ENCODE data around the gene XAB2.
"Not testable (repeated sequence)": the region's sequence is repeated elsewhere in the genome, so short reads cannot be mapped to it uniquely, and the experiment has no call there.

XAB2 gene

GRCh38 chr19:7650148-7650547 lies 20.8 kb upstream of the XAB2 start:
- no peak for DNase-seq (ENCODE audit: low read depth in 1 of 2, low spot score in 1 of 2)

GRCh38 chr19:7648265-7649014 lies 19.1 kb upstream of the XAB2 start:
- DNase-seq (ENCODE audit: low read depth in 1 of 2, low spot score in 1 of 2), result no peak

- no peak for DNase-seq (ENCODE audit: low read depth in 1 of 2, low spot score in 1 of 2)
These were observed 17.8 kb upstream of the XAB2 start for GRCh38 chr19:7647156-7647555.

- no peak for DNase-seq (ENCODE audit: low read depth in 1 of 2, low spot score in 1 of 2)
These were observed 17.0 kb upstream of the XAB2 start for GRCh38 chr19:7646426-7646700.

GRCh38 chr19:7645656-7646425 lies 16.5 kb upstream of the XAB2 start:
- no peak for DNase-seq (ENCODE audit: low read depth in 1 of 2, low spot score in 1 of 2)

- DNase-seq (ENCODE audit: low read depth in 1 of 2, low spot score in 1 of 2), result no peak
These were observed 15.8 kb upstream of the XAB2 start for GRCh38 chr19:7645163-7645562.

- DNase-seq (ENCODE audit: low read depth in 1 of 2, low spot score in 1 of 2), result no peak
These were observed 15.2 kb upstream of the XAB2 start for GRCh38 chr19:7644550-7644877.

GRCh38 chr19:7643629-7644549 lies 14.5 kb upstream of the XAB2 start:
- DNase-seq (ENCODE audit: low read depth in 1 of 2, low spot score in 1 of 2), result not testable (repeated sequence)

- DNase-seq (ENCODE audit: low read depth in 1 of 2, low spot score in 1 of 2), result no peak
These were observed 13.7 kb upstream of the XAB2 start for GRCh38 chr19:7643031-7643415.

GRCh38 chr19:7642295-7643030 lies 13.1 kb upstream of the XAB2 start:
- DNase-seq (ENCODE audit: low read depth in 1 of 2, low spot score in 1 of 2), result no peak

- no peak for DNase-seq (ENCODE audit: low read depth in 1 of 2, low spot score in 1 of 2)
These were observed 12.2 kb upstream of the XAB2 start for GRCh38 chr19:7641290-7642276.

- DNase-seq (ENCODE audit: low read depth in 1 of 2, low spot score in 1 of 2), result no peak
These were observed 11.5 kb upstream of the XAB2 start for GRCh38 chr19:7640803-7641202.

- DNase-seq (ENCODE audit: low read depth in 1 of 2, low spot score in 1 of 2), result no peak
These were observed 10.6 kb upstream of the XAB2 start for GRCh38 chr19:7639863-7640348.

GRCh38 chr19:7638802-7639465 lies 9.6 kb upstream of the XAB2 start:
- no peak for DNase-seq (ENCODE audit: low read depth in 1 of 2, low spot score in 1 of 2)

GRCh38 chr19:7637374-7638256 lies 8.3 kb upstream of the XAB2 start:
- DNase-seq (ENCODE audit: low read depth in 1 of 2, low spot score in 1 of 2), result no peak

- peak; percentile 92 to 93 for DNase-seq (ENCODE audit: low read depth in 1 of 2, low spot score in 1 of 2)
These were observed 7.5 kb upstream of the XAB2 start, which contains the start of gene STXBP2 for GRCh38 chr19:7636691-7637373. TSS of gene STXBP2 (plus strand) at chr19:7637110. CDS start at chr19:7637150, 40 bp downstream.

- DNase-seq (ENCODE audit: low read depth in 1 of 2, low spot score in 1 of 2), result no peak
These were observed 7.0 kb upstream of the XAB2 start for GRCh38 chr19:7636317-7636690.

- no peak for DNase-seq (ENCODE audit: low read depth in 1 of 2, low spot score in 1 of 2)
These were observed 6.3 kb upstream of the XAB2 start for GRCh38 chr19:7635670-7636069.
